8988T (cell line): Measurements from ENCODE around the gene CST9L.
A peak's percentile ranks its signal among the peaks of the same experiment; 100 is the strongest.

ENCODE experiments used
- DNase-seq: peaks from one replicate; pipeline ENCODE4 v3.0.0; 2011

CST9L gene

GRCh38 chr20:23568320-23568970 lies at the start of gene CST9L:
CST9L (minus strand) TSS chr20:23568484; CDS start chr20:23568450, 34 bp downstream.
- no peak for DNase-seq

GRCh38 chr20:23614163-23614562 lies 45.9 kb upstream of the CST9L start:
- DNase-seq: no peak

GRCh38 chr20:23613676-23614075 lies 45.4 kb upstream of the CST9L start:
- no peak for DNase-seq

- no peak for DNase-seq
Observed at GRCh38 chr20:23612396-23612795, 44.1 kb upstream of the CST9L start.

GRCh38 chr20:23609486-23610109 lies 41.3 kb upstream of the CST9L start:
- no peak for DNase-seq

GRCh38 chr20:23608251-23608846 lies 40.1 kb upstream of the CST9L start:
- DNase-seq: no peak

- no peak for DNase-seq
Observed at GRCh38 chr20:23607497-23608245, 39.4 kb upstream of the CST9L start.

- DNase-seq: peak; percentile 74
Observed at GRCh38 chr20:23606652-23607049, 38.4 kb upstream of the CST9L start.

- DNase-seq: no peak
Observed at GRCh38 chr20:23605867-23606651, 37.8 kb upstream of the CST9L start, which contains the start of gene CST9. CST9 (minus strand) TSS chr20:23605917; CDS start chr20:23605864, 53 bp downstream.

- no peak for DNase-seq
Observed at GRCh38 chr20:23604306-23604705, 36.0 kb upstream of the CST9L start.

- DNase-seq: no peak
Observed at GRCh38 chr20:23603321-23603720, 35.0 kb upstream of the CST9L start.

GRCh38 chr20:23602699-23603098 lies 34.4 kb upstream of the CST9L start:
- no peak for DNase-seq

GRCh38 chr20:23602241-23602640 lies 34.0 kb upstream of the CST9L start:
- no peak for DNase-seq

GRCh38 chr20:23601715-23602114 lies 33.4 kb upstream of the CST9L start:
- no peak for DNase-seq

- no peak for DNase-seq
Observed at GRCh38 chr20:23598481-23598880, 30.2 kb upstream of the CST9L start.

- no peak for DNase-seq
Observed at GRCh38 chr20:23596579-23597250, 28.4 kb upstream of the CST9L start.

GRCh38 chr20:23595941-23596340 lies 27.7 kb upstream of the CST9L start:
- no peak for DNase-seq

GRCh38 chr20:23588434-23589403 lies 20.4 kb upstream of the CST9L start:
- no peak for DNase-seq

GRCh38 chr20:23587631-23588030 lies 19.3 kb upstream of the CST9L start:
- DNase-seq: no peak

- no peak for DNase-seq
Observed at GRCh38 chr20:23586735-23587525, 18.6 kb upstream of the CST9L start.
